IPS-11a (cell line): ENCODE data around the gene CMTM7.
"Not testable (repeated sequence)": the region's sequence is repeated elsewhere in the genome, so short reads cannot be mapped to it uniquely, and the experiment has no call there.

Source experiments
- H3K4me3 ChIP-seq: one replicate; pipeline ENCODE4 v1.5.1; 2013; ENCODE audit warnings: low read depth, low read length, control low read depth

Gene CMTM7

DNA sequence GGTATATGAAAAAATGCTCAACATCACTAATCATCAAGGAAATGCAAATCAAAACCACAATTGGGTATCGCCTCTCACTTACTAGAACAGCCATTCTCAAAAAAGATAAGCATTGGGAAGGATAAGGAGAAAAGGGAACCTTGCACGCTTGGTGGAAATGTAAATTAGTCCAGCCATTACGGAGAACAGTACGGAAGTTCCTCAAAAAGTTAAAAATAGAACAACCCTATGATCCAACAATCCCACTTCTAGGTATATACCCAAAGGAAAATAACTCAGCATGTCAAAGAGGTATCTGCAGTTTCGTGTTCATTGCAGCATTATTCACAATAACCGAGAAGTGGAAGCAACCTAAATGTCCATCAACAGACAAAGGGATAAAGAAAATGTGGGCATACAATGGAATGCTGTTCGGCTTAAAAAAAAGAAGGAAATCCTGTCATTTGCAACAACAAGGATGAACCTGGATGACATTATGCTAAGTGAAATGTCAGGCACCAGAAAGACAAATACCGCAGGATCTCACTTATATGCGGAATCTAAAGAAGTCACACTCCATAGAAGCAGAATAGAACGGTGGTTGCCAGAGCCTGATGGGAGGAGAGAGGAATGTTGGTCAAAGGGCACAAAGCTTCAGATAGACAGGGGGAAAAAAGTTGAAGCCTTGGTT lies 11.7 kb upstream of the CMTM7 start:
- H3K4me3 ChIP-seq: no peak overlapping the region

DNA sequence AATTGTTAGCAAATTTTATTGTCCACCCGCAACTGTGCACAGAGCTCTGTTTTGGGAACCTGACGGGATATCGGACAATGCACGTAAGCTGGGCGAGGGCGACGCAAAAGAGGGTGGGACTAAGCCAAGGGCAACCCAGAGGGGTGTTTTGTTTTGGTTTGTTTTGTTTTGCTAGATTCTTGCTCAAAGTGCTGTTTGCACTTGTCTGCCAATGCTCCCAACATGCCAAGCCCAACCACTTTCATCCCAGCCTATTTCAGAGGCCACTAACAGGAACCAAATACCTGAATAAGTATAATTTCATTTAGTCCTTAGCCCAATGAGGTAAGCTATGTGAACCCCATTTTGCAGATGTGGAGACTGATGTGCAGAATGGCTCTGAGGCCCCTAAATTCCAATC lies 9.7 kb upstream of the CMTM7 start:
- H3K4me3 ChIP-seq: no peak overlapping the region

DNA sequence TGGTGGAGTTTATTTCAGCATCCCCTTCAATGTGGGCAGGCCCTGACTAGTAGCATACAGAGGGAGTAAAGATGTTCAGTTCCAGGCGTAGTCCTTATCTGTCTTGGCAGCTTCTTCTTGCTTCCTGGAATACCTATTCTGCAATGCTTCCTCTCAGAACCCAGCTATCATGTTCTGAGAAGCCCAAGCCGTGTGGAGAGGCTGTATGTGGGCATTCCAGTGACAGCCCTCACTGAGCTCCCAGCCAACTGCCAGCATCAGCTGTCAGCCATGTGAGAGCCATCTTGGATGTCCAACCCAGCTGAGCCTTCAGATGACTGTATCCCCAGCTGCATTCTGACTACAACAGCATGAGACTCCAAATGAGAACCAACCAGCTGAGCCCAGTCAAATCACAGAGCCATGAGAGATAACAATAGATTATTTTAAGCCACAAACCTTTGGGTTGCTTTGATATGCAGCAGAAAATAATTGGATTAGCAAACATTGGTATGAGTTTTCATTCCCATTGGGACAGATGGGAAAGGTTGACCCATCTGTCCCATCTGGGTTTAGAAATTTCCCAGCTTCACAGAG lies 8.4 kb upstream of the CMTM7 start:
- no peak overlapping the region for H3K4me3 ChIP-seq

DNA sequence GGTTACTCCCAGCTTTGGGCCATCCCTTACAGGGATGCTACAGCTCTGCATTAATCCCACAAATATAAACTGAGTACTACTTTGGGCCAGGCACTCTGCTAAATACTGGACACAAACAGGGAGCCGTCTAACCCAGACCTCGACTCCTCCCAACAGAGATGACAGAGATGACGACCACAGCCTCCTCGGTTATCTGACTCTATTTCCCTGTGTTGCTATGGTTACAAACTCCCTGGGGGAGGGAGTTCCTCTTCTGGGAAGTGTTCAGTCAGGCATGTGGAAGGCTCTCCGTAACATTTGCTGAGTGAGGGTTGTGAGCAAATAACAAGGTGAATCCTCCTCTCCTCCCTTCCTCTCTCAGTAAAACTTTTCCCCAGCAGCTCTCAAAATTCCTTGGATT lies 6.7 kb upstream of the CMTM7 start:
- no peak overlapping the region for H3K4me3 ChIP-seq

DNA sequence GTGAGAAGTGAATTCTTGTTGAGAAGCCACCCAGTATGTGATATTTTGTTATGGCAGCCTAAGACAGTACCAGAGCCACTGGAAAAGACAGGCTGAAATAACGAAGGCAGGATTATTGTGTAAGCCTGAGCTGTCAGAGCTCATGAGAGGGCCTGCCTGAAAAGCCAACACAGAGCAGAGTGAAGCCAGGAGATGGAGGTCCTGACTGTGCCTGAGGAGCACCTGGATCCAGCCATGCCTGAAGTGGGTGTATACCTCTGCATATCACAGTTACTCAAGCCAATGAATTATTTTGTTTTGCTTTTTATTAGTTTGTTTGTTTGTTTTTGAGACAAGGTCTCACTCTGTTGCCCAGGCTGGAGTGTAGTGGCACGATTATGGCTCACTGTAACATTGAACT lies 4.1 kb upstream of the CMTM7 start:
- H3K4me3 ChIP-seq: no peak overlapping the region

DNA sequence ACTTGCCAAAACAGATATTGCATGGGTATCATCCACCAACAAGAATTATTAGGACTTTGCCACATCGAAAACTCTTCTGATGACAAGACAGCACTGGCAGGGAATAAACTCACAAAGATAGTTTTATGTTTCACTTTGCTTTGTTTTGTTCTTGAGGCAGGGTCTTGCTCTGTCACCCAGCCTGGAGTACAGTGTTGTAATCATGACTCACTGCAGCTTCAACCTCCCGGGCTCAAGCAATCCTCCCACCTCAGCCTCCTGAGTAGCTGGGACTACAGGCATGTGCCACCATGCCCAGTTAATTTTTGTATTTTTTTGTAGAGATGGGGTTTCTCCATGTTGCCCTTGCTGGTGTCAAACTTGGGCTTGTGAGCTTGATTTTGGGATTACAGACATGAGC lies 2.1 kb upstream of the CMTM7 start:
- not testable (repeated sequence) for H3K4me3 ChIP-seq

DNA sequence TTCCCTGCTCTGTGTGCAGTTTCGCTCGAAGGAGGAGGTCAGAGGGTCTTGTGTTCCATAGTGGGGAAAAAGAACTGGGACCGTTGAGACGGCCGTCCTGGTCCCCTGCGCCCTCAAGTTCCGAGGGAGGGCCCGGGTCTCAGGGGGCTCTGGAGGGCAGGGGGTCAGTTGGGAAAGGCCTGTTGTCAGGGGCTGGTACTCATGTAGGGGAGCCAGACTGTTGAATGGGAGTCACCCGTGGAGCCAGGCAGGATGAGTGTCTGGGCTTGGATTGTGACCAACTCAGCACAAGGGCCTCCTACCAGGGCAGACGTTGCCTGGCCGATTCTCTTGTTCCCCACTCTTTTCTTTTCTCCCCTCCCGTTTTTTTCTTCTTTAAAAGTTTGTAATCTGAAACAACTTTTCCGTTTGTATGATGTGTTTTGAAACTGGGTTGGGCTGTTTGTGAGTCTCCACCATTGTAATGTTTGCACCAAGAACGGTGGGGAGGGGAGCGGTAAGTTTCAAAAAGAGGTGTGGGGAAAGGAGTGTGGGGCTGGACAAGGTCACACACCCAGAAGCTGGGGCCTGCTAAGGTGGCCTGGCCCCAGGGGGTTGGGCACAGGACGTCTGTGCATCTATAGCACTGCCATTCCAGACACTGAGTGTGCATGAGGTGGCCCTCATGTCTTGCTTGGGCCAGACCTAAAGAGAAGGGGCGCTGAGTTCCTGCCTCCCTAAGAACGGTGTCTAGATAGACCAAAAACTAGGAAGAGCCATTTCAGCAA lies 1.1 kb downstream of the CMTM7 start:
- H3K4me3 ChIP-seq: peak overlapping the region; percentile 70

DNA sequence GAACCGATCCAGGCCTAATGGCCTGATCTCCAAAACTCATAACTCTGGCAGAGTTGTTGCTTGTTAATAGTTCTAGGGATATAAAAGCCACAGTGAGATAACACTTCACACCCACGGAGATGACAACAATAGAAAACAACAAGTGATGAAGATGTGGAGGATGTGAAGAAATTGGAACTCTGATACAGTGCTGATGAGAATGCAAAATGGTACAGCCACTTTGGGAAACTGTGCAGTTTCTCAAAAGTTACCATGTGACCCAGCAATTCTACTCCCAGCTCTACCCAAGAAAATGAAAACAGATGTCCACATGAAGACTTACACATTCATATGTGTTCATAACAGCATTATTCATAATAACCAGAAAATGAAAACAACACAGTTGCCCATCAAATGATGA lies 3.8 kb downstream of the CMTM7 start:
- no peak overlapping the region for H3K4me3 ChIP-seq

DNA sequence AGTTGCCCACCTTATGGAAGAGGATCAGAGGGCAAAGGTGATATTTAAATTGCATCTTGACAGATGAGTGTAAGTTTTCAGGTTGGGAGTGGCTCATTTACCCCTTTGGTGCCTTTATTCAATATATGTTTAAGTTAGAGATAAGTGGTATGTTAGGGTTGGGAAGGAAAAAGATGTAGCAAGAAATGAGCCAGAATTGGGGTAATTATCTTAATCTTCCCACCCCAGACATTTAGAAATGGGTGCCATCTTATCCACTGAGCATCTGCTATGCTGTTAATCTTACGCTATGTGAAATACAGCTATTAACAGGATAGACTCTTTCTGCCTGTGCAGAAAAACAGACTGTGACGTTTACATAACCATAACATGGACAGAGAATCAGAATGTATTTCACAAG lies 6.3 kb downstream of the CMTM7 start:
- H3K4me3 ChIP-seq: no peak overlapping the region

DNA sequence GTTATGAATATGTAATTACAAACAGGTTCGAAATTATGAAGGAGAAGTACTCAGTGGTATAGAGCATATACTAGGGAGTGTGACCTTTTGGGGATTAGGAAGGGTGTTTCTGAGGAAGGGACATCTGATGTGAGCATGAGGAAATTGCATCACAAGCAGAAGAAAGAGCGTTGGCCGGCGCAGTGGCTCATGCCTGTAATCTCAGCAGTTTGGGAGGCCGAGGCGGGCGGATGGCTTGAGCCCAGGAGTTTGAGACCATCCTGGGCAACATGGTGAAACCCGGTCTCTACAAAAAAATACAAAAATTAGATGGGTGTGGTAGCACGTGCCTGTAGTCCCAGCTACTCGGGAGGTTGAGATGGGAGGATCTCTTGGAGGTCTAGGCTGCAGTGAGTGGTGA lies 6.9 kb downstream of the CMTM7 start:
- no peak overlapping the region for H3K4me3 ChIP-seq

DNA sequence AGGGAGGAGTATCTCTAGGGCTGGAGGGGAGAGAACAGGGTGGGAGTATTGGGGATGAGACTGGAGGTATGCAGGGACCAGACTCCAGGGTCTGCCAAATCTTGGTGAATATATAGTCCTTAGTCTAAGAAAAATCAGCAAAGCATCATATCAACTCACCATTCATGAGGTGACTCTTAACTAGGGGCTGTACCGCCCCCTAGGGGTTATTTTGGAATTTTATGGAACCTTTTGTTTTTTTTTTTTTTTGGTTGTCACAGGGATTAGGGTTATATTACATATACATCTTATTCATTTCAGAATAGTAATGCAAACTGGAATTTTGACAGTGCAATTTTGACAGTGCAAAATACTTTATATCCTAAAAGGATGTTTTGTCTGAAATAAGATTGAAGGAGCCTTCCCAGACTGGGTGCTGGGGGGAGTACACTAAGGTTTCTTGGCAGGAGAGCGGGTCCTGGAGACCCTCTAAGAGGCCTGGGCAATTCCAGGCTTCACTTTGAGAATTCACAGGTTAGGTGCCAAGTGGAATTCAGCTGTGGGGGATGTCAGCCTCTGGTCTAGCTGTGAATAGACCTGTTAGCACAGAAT lies 7.5 kb downstream of the CMTM7 start:
- H3K4me3 ChIP-seq: no peak overlapping the region

DNA sequence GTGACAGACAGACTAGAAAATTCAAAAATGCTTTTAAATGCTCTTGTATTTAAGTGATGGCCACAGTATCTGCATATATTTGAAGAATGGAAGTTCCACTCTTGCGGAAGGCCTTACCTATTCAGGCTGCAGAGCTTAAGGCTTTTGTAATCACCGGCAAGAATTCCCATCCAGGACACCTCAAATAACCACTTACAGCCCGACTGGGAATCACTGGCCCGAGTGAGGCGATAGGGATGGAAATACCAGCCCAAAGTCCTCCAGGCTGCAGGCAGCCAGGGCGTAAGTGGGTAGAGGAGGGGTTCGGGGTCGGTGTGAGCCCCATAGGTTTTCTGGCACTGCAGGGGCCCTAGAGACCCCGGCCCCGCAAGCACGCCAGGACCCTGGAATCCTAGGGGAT lies 9.5 kb downstream of the CMTM7 start:
- peak overlapping the region; percentile 22 for H3K4me3 ChIP-seq

DNA sequence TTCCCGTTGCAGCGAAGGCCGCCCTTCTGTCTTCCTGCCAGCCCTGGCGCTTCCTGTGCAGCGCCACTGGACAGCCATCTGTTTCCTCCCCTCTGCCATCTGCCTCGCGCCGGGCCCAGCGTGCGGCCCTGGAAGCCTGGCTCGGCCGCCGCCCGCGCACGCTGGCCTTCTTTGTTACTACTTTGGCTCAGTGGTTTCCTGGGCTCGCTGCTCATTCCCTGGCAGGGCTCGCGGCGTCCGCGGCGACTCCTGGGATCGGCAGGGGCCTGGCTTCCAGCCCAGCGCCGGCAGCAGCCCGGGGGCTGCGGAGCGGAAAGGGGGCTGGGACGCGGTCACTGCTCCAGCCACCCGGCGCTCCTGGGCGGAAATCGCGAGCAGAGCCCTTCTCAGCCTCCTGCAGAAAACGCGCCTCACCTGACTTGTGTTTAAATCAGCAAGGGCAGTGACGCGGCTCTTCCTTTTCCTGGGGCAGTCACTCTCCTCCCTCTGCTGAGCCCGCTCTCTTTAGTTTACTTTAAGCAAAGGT lies 10.0 kb downstream of the CMTM7 start:
- H3K4me3 ChIP-seq: peak overlapping the region; percentile 22

DNA sequence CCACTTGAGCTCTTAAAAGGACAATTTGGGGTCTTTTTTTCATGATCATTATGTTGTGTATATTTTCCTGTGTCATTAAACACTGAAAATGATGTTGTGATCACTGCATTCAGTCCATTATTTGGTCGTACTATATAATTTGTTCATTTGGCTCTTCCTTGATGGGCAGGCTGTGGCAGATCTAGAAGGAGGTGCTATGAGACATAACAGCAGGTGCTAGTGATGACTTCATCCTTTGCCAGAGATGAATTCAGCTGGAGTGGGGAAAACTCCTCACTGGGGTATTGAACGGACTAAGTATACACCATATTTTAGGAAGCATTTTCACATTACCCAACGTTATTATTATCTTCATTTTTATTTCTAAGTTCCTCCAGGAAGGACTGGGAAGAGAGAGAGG lies 12.0 kb downstream of the CMTM7 start:
- H3K4me3 ChIP-seq: no peak overlapping the region

DNA sequence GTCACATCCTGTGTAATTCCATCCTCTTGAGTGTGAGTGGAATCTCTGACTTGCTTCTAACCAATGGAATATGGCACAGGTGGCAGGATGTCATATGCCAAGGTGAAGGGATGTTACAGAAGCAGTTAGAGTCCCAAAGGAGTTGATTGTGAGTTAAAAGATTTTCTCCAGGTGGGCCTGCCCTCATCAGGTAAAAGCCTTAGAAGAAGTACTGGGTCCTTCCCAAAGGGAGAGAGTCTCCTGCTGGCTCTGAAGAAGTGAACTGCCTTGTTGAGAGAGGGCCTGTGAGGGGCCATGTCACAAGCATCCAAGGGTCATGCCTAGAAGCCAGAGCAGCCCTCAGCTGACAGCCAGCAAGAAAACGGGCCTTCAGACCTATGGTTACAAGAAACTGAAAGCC lies 13.1 kb downstream of the CMTM7 start:
- H3K4me3 ChIP-seq: no peak overlapping the region

DNA sequence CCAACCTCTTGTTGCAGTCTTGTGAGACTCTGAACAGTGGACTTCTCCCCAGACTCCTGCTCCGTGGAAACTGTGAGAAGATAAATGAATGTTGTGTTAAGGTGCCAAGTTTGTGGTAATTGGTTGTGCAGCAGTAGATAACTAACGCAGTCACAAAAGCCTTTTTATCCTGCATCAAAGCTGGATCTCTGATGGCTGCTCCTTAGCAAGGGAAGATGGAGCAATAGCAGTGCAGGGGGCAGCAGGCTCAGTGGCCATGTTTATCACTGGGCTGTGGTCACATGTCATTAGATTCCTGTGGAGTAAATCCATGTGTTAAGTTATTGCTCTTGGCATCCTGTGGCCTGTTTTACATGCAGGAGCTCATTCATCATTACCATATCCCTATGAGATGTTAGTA lies 13.5 kb downstream of the CMTM7 start:
- no peak overlapping the region for H3K4me3 ChIP-seq

DNA sequence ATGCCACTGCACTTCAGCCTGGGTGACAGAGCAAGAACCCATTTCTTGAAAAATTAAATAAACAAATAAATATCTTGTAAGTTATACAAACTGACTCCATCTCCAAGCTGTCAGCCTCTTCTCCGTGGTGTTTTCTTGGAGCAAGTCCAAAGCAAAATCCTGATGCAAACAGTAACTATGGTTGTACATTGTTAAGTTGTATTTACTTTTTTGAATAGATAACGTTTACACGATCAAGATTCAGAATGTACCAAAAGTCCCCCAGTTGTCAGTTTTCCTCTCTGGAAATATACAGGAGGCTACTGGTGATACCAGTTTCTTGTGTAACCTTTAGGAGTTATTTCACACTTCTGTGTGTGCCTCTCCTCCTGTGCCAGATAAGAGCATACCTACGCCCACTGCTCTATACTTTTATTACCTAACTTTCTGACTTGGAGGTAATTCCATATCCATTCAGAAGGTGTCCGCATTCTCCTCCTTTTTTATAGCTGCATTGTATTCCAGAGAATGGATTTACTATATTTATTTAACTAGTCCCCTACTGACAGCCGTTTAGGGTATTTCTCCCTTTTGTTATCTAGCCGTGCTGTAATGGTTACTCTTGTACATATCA lies 14.2 kb downstream of the CMTM7 start:
- no peak overlapping the region for H3K4me3 ChIP-seq

DNA sequence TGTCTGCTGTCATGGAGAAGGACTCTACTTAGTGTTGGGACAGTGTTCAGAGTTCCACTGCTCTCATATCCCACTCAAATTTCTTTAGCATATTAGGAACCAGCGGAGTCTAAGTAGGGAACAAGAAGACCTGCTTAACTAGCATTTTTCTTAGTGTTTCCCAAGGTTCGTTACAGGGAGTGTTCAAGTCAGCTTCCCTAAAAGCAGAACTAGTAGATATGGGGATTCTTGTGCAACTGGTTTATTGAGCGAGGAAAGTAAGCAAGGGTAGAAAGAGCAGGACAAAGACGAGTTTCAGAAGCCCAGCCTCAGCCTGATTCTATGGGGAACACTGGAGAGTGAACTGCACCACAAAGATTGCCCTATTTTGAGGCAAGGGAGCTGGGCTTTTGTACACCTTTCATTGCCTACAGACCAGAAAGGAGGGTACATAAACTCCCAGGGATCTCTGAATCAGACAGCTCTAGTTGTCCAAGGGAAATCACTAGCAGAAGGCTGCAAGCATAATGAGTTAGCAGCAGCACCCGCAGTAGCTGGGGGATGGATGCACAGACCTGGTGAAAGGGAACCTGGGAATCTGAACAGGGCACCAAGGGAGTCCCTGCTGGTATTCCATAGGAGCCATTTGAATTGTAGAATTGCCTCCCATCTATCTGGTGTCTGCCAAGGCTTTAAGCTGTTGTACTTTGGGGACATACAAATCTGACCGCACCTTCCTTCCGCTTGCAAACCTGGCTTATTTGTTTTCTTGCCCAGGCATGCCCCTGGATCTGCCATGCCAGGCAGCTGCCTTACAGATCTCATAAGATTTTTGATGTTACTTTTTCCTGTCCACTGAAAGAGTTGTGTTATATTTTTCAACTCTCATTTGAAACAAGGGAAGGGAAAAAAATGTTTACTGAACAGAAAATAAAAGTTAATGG lies 15.1 kb downstream of the CMTM7 start:
- H3K4me3 ChIP-seq: no peak overlapping the region

DNA sequence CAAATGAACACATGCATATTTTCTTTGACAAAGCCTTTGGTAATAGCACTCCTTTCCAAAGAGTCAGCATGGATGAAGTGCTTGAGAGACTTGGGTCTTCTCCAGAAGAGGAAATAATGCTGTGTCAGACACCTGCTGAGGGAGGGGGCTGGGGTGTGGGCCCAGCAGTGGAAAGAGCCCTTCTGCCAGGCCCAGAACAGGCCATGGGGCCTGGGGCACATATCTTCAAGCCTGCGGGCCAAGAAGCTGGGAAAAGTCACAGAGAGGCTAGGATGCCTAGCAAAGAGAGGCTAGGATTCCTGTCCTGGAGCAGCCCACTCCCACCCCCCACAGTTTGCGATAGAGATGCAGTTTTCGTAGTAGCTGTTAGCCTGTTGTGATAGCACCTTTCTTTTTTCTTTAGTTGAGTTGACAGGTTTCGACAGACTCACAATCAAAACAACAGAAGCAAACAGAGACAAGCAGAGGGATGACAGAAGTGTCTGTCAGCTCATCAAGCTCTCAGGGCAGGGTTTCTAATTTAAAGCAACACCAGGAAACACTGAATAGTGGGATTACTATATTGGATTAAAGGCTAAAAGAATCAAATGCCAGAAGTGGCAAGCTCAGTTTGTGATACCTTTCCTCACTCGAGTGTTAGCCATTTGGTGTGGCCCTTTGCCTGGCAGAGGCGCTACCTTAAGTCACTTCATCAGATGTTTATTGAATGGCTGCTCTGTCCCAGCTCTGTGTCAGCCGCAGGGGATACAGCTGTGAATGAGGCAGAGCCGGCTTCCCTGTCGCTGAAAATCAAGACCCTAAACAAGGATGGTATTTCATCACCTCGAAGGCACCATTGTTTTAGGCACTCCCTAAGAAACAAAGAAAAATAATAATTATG lies 19.0 kb downstream of the CMTM7 start:
- H3K4me3 ChIP-seq: no peak overlapping the region
